GM12801 (cell line): Measurements from ENCODE around the gene DNAJC4.

ENCODE experiments used
- CTCF ChIP-seq: IDR thresholded peaks from one replicate; pipeline ENCODE4 v1.5.1; 2011; ENCODE audit warnings: control low read depth; ENCODE audit not compliant: insufficient read length; ENCODE audit errors: extremely low read depth

The DNAJC4 gene

GRCh38 chr11:64260147-64260708 lies 29.9 kb downstream of the DNAJC4 start:
- no peak for TF ChIP-seq CTCF

DNA sequence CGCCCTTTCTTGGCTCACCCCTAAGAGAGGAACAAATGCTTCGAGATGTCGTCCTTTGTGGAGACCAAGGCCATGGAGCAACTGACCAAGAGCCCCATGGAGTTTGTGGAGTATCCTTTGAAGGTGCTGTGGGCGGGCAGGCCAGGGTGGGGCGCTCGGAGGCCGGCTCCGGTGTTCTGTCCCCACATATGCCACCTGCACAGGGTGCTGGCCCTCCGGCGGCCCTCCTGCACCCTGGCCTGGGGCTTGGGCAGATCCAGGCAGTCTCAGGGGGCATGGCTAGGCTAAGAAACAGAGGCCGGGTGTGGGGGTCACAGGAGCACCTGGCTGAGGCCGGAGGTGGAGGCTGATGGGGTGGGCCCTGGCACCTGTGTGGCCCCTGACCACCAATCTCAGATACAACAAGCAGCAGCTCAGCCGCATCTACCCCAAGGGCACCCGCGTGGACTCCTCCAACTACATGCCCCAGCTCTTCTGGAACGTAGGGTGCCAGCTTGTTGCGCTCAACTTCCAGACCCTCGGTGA lies 31.3 kb downstream of the DNAJC4 start:
- TF ChIP-seq CTCF = no peak

GRCh38 chr11:64262271-64263002 lies 32.1 kb downstream of the DNAJC4 start:
- no peak for TF ChIP-seq CTCF

DNA sequence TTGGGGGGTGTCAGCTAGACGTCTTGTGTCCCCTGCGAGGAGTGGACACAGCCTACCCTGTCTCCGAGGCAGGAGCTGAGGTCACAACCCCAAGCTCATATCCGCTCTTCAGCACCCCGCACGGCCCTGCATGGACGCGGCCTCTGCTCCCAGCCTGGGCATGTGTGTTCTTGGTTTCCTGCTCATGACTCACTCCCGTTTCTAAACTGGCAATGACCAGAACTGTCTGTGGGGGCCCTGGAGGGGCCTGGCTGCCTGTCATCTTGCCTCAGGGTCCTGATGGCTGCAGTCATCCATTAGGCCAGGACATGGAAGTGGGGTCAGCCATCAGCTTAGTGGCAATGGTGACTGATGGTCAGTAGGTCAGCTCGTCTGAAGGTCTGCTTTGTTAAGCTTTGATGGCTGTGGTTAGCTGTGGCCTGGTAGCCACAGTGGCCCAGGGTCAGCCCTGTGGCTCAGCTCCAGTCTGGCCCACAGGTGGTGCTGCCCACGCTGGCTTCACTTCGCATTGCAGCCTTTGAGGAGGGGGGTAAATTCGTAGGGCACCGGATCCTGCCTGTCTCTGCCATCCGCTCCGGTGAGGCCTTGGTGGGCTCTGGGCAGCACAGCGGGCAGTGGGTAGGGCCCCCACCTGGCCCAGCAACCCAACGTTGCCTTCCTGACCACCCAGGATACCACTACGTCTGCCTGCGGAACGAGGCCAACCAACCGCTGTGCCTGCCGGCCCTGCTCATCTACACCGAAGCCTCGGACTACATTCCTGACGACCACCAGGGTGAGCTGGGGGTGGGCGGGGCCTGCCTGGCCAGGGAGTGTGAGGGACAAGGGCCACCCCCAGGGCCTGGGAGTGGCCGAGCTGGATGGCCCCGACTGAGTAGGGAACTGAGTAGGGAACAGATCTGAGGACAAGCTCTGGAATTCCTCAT lies 32.9 kb downstream of the DNAJC4 start:
- TF ChIP-seq CTCF = no peak

DNA sequence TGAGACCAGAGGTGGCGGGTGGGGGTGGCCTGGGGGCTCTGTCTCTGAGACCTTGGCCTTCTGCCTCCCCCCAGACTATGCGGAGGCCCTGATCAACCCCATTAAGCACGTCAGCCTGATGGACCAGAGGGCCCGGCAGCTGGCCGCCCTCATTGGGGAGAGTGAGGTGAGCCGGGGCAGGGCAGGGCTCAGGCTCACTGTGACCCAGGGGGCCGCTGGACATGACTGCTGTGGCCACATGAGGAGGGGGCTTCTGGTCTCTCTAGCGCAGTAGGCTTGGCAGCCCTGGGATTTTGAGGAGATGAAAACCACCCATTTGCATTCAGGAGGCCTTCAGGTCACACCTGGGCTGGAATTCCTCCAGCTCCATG lies 33.6 kb downstream of the DNAJC4 start:
- TF ChIP-seq CTCF = no peak

DNA sequence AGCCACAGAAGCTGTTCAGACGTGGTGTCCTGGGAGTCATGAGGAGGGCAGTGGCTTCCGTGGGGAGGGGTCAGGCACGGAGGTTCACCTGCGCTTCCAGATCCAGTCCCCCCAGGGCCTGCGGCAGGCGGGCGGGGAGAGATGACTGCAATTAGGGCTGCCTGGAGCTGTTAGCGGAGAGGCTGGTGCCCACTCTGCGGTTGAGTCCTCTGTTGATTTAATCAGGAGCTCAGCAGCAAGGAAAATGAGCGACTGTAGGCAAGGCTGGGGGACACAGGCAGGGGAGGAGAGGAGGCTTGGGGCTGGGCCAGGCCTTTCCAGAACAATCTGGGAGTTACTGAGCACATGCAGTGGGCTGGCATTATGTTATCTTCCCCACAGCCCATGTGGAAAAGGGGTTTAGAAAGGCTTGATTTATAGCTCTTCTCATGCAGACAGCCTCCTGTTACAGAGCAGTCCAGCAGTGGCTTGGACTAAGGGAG lies 34.1 kb downstream of the DNAJC4 start:
- no peak for TF ChIP-seq CTCF
